GM19455 (cell line): ENCODE results near the gene NXPE3.

Experiments
- ATAC-seq: cut with Tn5 transposase; IDR thresholded peaks from one replicate; pipeline ENCODE4 v1.9.1; 2021; ENCODE audit not compliant: unreplicated experiment

NXPE3 gene

GRCh38 chr3:101828276-101828675 is 49.3 kb downstream of the NXPE3 start:
- ATAC-seq, result no peak

- ATAC-seq, result peak; percentile 44
Measured at GRCh38 chr3:101828691-101829436, 49.9 kb downstream of the NXPE3 start.

- no peak for ATAC-seq
Measured at GRCh38 chr3:101829437-101829830, 50.4 kb downstream of the NXPE3 start.

GRCh38 chr3:101829874-101830273 is 50.9 kb downstream of the NXPE3 start:
- no peak for ATAC-seq

GRCh38 chr3:101833446-101833974 is 54.5 kb downstream of the NXPE3 start:
- no peak for ATAC-seq

- no peak for ATAC-seq
Measured at GRCh38 chr3:101835676-101836075, 56.7 kb downstream of the NXPE3 start.

- no peak for ATAC-seq
Measured at GRCh38 chr3:101836160-101836559, 57.1 kb downstream of the NXPE3 start.

- ATAC-seq, result no peak
Measured at GRCh38 chr3:101836652-101837598, 57.9 kb downstream of the NXPE3 start.

GRCh38 chr3:101838691-101839090 is 59.7 kb downstream of the NXPE3 start:
- ATAC-seq, result no peak

- no peak for ATAC-seq
Measured at GRCh38 chr3:101840066-101840465, 61.1 kb downstream of the NXPE3 start.

- no peak for ATAC-seq
Measured at GRCh38 chr3:101842245-101842934, 63.4 kb downstream of the NXPE3 start.

GRCh38 chr3:101842935-101843330 is 63.9 kb downstream of the NXPE3 start:
- no peak for ATAC-seq

GRCh38 chr3:101845425-101845824 is 66.4 kb downstream of the NXPE3 start:
- no peak for ATAC-seq

GRCh38 chr3:101846709-101847108 is 67.7 kb downstream of the NXPE3 start:
- no peak for ATAC-seq

- ATAC-seq, result no peak
Measured at GRCh38 chr3:101847328-101847727, 68.3 kb downstream of the NXPE3 start.

- no peak for ATAC-seq
Measured at GRCh38 chr3:101848326-101848725, 69.3 kb downstream of the NXPE3 start.

GRCh38 chr3:101848754-101849713 is 70.0 kb downstream of the NXPE3 start, which contains the start of gene NFKBIZ:
Gene NFKBIZ, plus strand, starts transcription at chr3:101849514. Its CDS starts 115 bp downstream, at chr3:101849629.
- ATAC-seq, result peak; percentile 83

GRCh38 chr3:101849714-101850245 is 70.8 kb downstream of the NXPE3 start:
- ATAC-seq, result peak; percentile 27

- peak; percentile 16 for ATAC-seq
Measured at GRCh38 chr3:101850246-101851051, 71.4 kb downstream of the NXPE3 start.
